ENCODE results near the gene C19orf18. TPM values are rescaled to one million over a fixed set of nuclear protein-coding genes. Genes with fewer than 3 reads are reported as not detected.

Gene C19orf18
- total and polyA plus RNA-seq, 2 of the 4 experiments (the other 2 are of a cell fraction), result 0.15 TPM; not detected in 1

DNA sequence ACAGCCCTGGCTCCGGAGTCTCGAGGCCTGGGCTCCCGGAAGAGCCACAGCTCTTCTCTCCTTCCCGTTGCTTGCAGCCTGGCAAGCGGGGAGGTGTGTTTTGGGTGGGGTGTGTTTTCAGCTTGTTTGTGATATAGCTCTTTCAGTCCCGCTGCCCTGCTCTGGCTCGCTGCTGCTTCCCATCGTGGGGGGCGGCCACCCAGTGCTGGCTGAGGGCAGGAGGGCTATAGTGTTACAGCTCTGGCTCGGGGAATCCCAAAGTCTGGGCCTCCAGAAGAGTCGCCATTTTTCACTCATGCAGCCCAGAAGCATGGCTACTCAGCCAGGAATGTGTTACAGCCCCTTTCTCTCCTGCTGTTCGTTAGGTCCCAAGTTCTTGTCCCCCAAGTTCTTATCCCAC, 24.6 kb downstream of the C19orf18 start:
- Histone ChIP-seq H4K5ac (ENCODE audit: low read depth, low read length) (no peak overlapping the region), H3K4me2 (ENCODE audit: low read depth, low read length) (no peak overlapping the region), H3K9ac (ENCODE audit: low read depth, low read length) (no peak overlapping the region), H4K91ac (ENCODE audit: insufficient read depth, low read depth, low read length) (no peak overlapping the region), H2BK20ac (ENCODE audit: low read depth, low read length) (no peak overlapping the region), H3K56ac (ENCODE audit: extremely low read depth, insufficient read depth, low read length) (no peak overlapping the region), H4K20me1 (ENCODE audit: insufficient read depth, low read length) (no peaks in the 10 kb centered on the region), H2AFZ (replicated peaks; ENCODE audit: low read length, poor library complexity) (no peak overlapping the region), H3K23ac (ENCODE audit: low read depth, low read length) (no peak overlapping the region), H3K27ac (ENCODE audit: insufficient read depth, low read length) (no peak overlapping the region), H3K4me1 (ENCODE audit: control insufficient read depth, insufficient read depth, low read length) (peaks cover 4% of the 10 kb centered on the region; the same call in 1 of the 2 replicates), H3K27me3 (ENCODE audit: control insufficient read depth, insufficient read depth, low read length) (no peaks in the 10 kb centered on the region), H3K14ac (replicated peaks; ENCODE audit: low read depth, low read length) (no peak overlapping the region), H2AK5ac (ENCODE audit: low read depth, low read length) (no peak overlapping the region), H3K36me3 (ENCODE audit: control insufficient read depth, insufficient read depth, low read length) (no peaks in the 10 kb centered on the region; the same call in 1 of the 2 replicates), H2BK15ac (ENCODE audit: low read depth, low read length) (no peak overlapping the region), H3K9me1 (ENCODE audit: insufficient read depth, low read length) (0 out of 2 replicates have a peak, but pooled peaks cover 3% of the 10 kb centered on the region), H3K18ac (ENCODE audit: low read depth, low read length) (no peak overlapping the region), H4K8ac (ENCODE audit: low read depth in 2 of 2, low read length in 2 of 2) (no peak overlapping the region), H3K4me3 (ENCODE audit: insufficient read depth, low read depth, low read length) (no peak overlapping the region), H3K9me3 (ENCODE audit: control insufficient read depth, insufficient read depth, low read length) (peaks cover 32% of the 10 kb centered on the region), H3K79me1 (ENCODE audit: low read depth in 1 of 2, low read length in 2 of 2) (peaks cover 16% of the 10 kb centered on the region in 2 experiments), H2BK120ac (ENCODE audit: low read depth, low read length) (no peak overlapping the region), H3K4ac (ENCODE audit: low read depth, low read length) (no peak overlapping the region), H2AK9ac (replicated peaks; ENCODE audit: low read depth, low read length, poor library complexity) (no peak overlapping the region), H2BK5ac (ENCODE audit: low read depth, low read length, poor library complexity, severe bottlenecking) (no peak overlapping the region)
- dilution Hi-C loops (cut with HindIII; ENCODE audit: low sequenced_read_pairs, unreplicated experiment) (no loop called here), in situ Hi-C loops (cut with MboI; ENCODE audit: low sequenced_read_pairs) (no loop called here), intact Hi-C loops (cut with micrococcal nuclease) (no loop called here)
- DNase-seq (no peak), ATAC-seq (ENCODE audit: low read depth) (no peak)
- no TSS peak for BruUV-seq (replicated peaks)
- TF ChIP-seq BHLHE40 (IDR thresholded peaks at IDR 0.05; ENCODE audit: low read depth, low read length) (no peak), FOS (IDR thresholded peaks at IDR 0.05; ENCODE audit: low read depth, low read length) (no peak), RAD21 (IDR thresholded peaks at IDR 0.05; ENCODE audit: low read length) (no peak), CEBPB (IDR thresholded peaks at IDR 0.05; ENCODE audit: low read depth, low read length) (no peak), MAZ (IDR thresholded peaks at IDR 0.05; ENCODE audit: borderline replicate concordance, low read depth, low read length) (no peak), RFX5 (IDR thresholded peaks at IDR 0.05; ENCODE audit: low read depth, low read length) (no peak), SMC3 (IDR thresholded peaks at IDR 0.05; ENCODE audit: low read depth, low read length) (no peak), NFE2L2 (IDR thresholded peaks at IDR 0.05; ENCODE audit: low read depth, low read length) (no peak)
- TF ChIP-seq, protein P1, sequence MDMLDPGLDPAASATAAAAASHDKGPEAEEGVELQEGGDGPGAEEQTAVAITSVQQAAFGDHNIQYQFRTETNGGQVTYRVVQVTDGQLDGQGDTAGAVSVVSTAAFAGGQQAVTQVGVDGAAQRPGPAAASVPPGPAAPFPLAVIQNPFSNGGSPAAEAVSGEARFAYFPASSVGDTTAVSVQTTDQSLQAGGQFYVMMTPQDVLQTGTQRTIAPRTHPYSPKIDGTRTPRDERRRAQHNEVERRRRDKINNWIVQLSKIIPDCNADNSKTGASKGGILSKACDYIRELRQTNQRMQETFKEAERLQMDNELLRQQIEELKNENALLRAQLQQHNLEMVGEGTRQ (IDR thresholded peaks at IDR 0.05; ENCODE audit: low read depth, low read length), result no peak
- TF ChIP-seq, protein P2, sequence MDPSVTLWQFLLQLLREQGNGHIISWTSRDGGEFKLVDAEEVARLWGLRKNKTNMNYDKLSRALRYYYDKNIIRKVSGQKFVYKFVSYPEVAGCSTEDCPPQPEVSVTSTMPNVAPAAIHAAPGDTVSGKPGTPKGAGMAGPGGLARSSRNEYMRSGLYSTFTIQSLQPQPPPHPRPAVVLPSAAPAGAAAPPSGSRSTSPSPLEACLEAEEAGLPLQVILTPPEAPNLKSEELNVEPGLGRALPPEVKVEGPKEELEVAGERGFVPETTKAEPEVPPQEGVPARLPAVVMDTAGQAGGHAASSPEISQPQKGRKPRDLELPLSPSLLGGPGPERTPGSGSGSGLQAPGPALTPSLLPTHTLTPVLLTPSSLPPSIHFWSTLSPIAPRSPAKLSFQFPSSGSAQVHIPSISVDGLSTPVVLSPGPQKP (IDR thresholded peaks at IDR 0.05; ENCODE audit: borderline replicate concordance, low read depth, low read length), result no peak
- ChIA-PET POLR2A (ENCODE audit: unreplicated experiment) (no interaction called here), CTCF (no interaction called here)
- WGBS, 2 experiments (ENCODE audit: extremely low coverage in 2 of 2, insufficient read length in 1 of 2), result no CpG with 5 or more reads among the region's 12 CpGs

Data from IMR-90 (cell line).